Midbrain (tissue), 1 donor: ENCODE data around the gene KRTAP12-2.
"Not testable (repeated sequence)": the region's sequence is repeated elsewhere in the genome, so short reads cannot be mapped to it uniquely, and the experiment has no call there.

Experiments used
- DNase-seq: peaks from one replicate; lab custom pipeline; 2025; lab: John Stamatoyannopoulos, UW

The KRTAP12-2 gene

DNA sequence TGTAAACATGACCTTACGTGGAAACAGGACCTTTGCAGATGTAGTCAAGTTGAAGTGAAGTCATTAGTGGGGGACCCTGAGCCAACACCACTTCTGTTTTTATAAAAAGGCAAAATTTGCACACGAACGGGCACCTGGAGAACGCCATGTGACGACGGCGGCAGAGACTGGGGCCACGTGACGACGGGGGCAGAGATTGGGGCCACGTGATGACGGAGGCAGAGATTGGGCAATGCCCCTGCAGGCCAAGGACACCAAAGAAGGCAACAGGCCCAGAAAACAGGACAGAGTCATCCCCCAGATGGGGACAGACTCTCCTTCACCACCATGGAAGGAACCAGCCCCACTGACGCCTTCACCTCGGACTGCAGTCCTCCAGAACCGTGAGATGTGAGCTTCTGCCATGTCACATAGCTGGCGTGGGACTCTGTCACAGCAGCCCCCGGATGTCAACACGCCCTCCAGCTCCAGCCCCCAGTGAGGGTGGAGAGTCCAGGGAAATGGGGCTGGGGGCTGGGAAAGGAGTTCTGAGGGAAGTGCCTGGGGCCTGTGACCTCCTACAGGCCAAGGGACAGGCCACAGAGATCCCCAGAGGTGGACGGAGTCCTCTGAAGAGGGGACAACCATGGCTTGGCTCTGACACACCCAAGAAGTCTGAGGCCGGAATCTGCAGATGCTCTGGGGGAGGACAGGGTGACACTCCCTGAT is 16.3 kb downstream of the KRTAP12-2 start:
- no peak for DNase-seq

DNA sequence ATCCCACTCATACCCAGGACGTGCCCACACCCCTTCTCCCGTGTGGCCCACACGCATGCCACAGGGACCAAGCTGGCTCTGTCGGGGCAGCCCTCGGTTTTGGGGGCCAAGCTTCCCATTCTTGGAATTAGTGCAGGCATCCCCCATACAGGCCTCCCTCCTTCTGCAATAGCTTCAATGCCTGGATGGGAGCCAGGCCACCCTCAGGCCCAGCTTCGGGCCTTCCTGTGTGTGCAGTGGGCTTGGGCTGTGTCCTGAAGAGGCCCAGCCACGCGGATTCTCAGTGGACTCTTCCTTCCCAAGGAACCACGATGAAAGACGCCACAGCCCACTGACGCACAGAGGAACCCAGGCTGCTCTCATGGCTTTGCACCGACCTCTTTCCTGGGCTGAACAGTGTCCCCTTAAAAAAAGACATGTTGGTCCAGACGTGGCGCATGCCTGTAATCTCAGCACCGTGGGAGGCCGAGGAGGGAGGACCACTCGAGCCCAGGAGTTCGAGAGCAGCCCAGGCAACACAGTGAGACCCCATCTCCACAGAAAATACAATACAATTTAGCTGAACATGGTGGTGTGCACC is 17.1 kb downstream of the KRTAP12-2 start:
- no peak for DNase-seq

DNA sequence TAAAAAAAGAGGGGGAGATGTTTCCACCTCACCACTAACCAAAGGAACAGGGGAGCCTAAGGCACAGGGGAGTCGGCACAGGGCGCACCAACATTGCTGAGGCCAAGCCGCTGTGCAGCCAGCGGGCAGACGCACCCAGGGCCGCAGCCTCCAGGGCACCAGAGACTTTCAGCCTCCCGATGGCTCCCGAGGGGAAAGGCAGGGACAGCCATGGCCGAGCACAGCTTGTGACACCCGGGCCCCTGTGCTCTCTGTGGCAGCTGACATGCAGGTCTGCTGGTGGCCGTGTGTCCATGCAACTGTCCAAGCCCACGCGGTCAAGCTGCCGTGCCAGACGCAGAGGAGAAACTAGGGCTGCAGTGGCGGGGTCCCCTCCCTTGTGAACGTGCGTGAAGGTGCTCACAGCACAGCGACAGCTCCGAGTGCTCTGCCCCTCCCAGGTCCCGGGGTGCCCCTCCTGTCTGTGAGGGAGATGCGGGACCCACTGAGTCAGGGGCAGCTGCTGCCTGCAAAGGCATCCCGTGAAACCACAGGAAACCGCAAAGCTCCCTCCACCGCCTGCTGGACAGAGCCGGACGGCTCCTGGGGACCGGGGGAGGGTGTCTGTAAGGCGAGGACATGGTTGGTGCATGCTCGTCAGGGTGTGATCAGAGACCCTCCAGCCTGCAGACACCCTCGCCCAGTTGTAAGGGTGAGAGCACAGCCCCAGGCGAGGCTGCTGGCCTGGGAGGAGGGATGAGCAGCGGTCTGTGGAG is 18.0 kb downstream of the KRTAP12-2 start:
- DNase-seq = no peak

DNA sequence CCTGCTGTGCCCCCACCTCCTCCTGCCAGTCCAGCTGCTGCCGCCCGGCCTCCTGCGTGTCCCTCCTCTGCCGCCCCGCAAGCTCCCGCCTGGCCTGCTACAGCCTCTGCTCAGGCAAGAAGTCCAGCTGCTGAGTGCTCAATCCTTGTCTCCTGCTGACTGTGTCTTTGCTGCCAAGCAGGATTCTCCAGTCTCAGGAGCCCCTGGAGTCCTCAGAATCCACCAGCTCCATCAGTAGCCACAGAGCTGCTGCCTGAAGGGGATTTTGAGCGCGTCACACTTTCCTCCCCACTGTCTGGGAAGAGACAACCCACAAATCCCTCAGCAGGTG is 19.5 kb downstream of the KRTAP12-2 start:
- DNase-seq = no peak

DNA sequence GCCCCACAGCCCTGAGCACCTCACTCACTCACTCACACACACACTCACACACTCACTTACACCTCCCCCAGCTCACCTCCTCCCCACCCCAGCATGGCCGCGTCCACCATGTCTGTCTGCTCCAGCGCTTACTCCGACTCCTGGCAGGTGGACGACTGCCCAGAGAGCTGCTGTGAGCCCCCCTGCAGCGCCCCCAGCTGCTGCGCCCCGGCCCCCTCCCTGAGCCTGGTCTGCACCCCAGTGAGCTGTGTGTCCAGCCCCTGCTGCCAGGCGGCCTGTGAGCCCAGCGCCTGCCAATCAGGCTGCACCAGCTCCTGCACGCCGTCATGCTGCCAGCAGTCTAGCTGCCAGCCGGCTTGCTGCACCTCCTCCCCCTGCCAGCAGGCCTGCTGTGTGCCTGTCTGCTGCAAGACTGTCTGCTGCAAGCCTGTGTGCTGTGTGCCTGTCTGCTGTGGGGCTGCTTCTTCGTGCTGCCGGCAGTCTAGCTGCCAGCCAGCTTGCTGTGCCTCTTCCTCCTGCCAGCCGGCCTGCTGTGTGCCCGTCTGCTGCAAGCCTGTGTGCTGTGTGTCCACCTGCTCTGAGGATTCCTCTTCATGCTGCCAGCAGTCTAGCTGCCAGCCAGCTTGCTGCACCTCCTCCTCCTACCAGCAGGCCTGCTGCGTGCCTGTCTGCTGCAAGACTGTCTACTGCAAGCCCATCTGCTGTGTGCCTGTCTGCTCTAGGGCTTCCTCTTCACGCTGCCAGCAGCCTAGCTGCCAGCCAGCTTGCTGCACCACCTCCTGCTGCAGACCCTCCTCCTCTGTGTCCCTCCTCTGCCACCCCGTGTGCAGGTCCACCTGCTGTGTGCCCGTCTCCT is 20.1 kb downstream of the KRTAP12-2 start, which contains the start of gene KRTAP10-11:
KRTAP10-11 (plus strand) TSS at position 49 of the 856 bp plus-strand sequence; CDS start at position 94, 45 bp downstream.
- not testable (repeated sequence) for DNase-seq

DNA sequence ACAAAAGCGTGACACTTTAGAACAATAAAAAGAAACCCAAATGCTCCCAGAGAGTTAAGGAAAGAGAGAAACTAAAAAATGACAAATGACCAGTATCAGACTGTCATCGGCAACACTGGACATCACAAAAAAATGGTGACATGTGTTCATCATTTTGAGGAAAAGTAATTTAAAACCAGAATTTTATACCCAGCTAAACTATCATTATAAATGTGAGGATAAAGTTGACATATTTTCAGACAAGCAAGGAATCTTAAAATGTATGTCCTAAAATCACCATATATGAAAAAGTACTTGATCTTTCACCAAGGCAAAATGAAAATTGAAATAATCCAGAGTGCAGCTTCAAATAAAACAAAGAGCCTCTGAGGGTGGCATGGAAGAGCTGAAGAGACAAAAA is 21.8 kb downstream of the KRTAP12-2 start:
- DNase-seq = no peak

DNA sequence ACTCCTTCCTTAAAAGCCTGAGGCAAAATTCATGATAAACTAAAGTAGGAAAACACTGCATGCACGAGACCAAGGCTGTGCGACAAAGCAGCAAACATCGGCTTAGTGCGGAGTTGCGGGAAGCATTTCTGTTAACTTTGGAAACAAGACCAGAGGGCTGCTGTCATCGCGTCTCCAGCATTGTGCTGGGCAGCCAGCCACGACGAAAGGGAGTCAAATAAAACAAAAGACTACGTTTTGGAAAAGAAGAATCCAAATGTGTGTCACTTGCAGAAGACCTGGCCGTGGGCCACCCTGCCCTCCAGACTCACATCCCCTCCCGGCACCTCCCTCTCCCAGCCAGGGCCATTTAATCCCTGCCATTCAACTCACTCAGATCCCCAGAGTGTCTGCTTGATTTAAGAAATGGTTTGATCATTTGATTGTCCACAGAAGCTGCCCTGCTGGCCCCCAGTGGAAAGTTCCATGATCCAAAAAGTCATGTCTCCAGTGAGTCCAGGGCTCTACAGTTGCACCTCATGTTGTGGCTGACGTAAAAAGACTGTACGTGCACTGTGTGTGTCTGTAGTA is 22.9 kb downstream of the KRTAP12-2 start:
- no peak for DNase-seq

DNA sequence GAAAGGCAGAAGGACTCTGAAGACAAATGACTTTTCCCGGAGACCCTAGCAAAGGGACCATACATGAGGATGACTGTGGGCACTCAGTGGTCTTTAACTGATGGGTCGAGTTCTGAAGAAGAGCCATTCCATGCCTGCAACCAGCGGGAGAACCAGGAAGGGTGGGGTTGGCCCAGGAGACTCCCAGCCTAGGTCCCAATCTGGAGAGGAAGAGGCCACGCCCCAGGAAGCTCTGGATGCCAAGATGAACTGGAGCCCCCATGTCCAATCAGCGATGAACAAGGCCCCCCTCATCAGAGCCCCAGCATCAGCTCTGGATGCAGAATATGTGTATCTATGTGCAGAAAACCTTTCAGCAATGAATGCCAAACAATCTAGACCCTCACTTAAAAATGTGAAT is 26.0 kb downstream of the KRTAP12-2 start:
- no peak for DNase-seq

DNA sequence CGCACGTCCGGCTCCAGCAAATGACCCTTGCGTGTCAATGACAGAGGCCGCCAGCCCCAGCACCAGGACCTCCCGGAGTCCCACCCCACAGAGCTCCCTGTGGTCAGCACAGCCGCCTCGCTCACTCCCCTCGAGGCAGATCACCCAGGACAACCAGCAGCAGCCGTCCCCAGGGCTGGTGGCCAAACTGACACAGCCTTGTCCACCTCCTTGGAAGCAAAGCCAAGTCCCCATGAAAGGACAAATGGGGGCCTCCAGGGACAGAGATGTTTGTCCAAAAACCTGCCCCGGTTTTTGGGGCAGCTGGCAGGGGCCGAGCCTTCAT is 27.4 kb downstream of the KRTAP12-2 start:
- no peak for DNase-seq

DNA sequence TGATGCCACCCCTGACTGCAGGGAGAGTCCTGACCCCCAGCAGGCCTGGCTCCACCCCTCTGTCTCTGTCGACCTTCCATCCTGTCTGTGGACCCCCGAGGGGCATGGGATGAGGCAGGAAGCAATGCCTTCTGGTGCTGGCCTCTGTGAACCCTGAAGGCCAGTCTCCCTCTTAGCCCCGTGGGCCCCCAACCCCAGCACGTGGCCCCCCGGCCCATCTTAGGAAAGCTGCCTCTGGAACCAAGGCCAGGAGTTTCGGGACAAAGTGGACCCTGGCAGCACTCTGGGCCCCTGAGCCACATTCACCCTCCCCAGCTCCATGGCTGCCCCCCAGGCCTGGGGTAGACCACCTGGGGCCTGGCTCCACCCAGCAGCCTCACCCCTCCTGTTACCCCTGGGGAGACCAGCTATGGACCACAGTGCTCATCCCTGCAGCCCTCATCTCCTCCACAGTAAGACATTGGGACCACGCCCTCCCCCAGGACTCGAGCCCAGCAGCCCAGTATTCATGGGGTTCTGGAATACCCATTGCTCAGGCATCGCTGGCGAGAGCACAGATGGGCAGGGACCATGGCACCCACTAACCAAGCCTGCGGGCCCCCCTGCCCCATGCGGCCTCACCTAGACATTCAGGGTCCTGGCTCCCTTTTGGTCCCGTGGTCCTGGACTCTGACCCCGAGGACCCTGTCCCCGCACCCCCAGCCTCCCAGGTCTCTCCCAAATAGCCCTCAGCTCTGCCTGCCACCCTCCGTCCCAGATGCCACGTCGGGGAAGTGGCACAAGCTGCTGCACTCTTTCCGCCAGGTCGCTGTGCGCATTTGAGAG is 28.0 kb downstream of the KRTAP12-2 start:
- not testable (repeated sequence) for DNase-seq

DNA sequence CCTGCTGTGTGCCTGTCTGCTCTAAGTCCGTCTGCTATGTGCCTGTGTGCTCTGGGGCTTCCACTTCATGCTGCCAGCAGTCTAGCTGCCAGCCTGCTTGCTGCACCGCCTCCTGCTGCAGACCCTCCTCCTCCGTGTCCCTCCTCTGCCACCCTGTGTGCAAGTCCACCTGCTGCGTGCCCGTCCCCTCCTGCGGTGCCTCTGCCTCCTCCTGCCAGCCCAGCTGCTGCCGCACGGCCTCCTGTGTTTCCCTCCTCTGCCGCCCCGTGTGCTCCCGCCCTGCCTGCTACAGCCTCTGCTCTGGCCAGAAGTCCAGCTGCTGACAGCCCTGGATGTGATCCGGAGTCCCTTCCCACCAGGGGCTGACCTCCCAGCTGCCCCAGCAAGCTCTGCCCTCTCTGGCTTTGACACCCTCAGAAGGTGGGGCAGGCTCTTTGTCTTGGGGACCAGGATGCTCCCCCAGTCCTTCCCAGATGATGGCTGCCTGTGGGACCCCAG is 28.8 kb downstream of the KRTAP12-2 start:
- not testable (repeated sequence) for DNase-seq

DNA sequence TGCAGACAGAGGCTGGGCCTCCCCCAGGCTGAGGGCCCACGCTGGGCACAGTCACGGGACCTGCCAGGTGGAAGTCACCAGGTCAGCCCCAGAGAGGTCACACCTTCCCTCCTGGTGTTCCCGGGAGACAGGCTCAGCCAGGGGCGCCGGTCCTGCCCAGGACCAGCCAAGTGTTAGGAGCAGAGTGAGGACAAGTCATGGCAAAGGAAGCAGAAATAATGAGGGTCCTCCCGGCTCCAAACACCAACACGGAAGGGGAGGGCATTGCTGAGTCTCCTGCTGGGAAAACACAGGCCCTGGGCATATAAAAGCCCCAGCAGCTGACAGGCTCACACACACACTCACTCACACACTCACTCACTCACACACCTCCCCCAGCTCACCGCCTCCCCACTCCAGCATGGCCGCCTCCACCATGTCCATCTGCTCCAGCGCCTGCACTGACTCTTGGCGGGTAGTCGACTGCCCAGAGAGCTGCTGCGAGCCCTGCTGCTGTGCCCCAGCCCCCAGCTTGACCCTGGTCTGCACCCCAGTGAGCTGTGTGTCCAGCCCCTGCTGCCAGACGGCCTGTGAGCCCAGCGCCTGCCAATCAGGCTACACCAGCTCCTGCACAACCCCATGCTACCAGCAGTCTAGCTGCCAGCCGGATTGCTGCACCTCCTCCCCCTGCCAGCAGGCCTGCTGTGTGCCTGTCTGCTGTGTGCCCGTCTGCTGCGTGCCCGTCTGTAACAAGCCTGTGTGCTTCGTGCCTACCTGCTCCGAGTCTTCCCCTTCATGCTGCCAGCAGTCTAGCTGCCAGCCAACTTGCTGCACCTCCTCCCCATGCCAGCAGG is 29.5 kb downstream of the KRTAP12-2 start, which contains the start of gene KRTAP10-10:
KRTAP10-10 (plus strand) TSS at position 339 of the 833 bp plus-strand sequence; CDS start at position 401, 62 bp downstream.
- DNase-seq = no peak

DNA sequence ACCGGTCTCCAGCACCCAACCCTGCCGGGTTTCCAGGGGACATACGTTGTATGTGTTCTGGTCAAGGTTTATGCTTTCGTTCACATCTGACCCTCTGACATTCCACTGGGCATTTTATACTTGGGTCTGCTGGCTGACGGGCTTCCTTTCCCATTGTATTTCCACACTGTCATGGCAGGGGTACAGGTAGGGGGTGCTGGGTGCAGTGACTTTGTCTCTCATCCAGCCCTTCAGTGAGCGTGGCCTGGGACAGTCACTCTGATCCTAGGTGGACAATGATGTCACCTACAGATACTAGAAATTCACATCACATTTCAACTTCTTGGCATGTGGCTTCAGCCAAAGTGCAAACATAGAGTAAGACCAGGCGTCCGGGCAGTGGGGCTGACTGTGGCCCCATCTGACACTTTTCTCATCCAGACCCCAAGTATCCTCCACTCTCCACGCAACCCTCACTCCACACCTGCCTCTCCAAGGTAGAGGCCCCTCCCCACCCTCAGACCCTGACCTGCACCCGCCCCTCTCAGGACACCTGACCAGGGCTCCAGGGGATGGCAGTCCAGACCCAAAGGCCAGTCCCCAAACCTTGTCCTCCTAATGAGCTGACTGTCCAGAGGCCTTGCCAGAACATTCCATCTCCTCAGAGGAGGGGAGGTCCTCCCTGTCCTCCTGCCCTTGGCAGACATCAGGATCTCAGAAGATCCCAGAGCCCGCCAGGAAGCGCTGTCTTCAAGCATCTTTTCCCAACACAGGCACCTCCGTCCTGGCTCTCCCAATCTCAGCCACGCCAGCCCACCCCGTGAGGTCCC is 30.3 kb downstream of the KRTAP12-2 start:
- DNase-seq = no peak

DNA sequence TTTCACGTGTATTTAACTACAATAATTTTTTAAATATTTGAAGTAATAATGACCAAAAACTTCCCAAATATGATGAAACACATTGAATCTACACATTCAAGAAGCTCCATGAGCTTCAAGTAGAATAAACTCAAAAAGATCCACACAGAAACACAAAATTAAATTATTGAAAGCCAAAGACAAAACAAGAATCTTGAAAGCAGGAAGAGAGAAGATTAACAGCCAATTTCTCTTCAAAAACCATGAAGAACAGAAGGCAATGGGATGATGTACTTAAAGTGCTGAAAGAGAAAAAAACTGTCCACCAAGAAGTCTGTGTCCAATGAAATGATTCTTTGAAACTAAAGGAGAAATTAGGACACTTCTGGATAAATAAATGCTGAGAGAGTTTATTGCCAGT is 34.7 kb downstream of the KRTAP12-2 start:
- no peak for DNase-seq

DNA sequence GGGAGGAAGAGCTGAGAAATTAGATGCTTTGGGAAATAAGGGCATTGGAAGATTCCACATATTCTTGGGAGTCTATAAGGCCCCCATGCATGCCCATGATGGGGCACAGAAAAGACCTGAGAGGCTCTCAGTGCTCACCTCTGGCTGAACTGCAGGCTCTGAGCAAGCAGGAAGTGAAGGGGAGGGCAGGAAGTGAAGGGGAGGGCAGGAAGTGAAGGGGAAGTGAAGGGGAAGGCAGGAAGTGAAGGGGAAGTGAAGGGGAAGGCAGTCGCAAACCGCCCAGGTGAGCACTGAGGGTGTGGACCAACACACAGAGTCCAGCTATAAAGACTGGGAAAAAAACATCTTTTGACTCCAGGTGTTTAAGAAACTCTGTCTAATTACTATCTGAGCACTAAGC is 36.3 kb downstream of the KRTAP12-2 start:
- DNase-seq = no peak

DNA sequence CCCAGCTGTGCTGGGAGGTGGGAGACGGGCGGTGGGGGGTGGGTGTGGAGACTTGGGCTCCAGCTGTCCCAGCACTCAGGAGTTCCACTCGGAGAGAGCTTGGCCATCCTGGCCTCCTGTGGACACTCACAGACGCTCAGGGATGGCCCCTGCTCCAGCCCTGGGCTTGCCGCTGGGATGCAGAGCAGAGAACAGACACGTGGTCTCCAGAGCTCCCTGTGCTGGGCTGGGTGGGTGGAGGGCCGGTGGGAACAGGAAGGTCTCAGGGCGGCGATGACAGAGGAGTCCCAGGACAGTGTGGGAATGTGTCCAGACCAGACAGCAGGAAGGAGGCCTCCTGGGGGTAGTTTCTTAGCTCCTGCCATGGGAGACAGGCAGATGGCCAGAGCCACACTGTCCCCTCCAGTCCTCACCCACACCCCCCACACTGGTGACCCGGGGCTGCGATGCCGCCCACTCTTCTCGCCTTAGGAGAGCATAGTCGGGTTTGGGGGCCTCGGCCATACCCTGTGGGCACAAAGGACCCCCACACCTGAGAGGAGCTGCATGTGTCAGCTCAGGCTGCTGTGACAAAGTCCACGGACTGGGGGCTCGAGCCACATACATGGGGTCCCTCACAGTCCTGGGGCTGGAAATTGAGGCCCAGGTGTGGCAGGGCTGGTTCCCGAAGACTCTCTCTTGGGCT is 37.9 kb downstream of the KRTAP12-2 start:
- DNase-seq = no peak

DNA sequence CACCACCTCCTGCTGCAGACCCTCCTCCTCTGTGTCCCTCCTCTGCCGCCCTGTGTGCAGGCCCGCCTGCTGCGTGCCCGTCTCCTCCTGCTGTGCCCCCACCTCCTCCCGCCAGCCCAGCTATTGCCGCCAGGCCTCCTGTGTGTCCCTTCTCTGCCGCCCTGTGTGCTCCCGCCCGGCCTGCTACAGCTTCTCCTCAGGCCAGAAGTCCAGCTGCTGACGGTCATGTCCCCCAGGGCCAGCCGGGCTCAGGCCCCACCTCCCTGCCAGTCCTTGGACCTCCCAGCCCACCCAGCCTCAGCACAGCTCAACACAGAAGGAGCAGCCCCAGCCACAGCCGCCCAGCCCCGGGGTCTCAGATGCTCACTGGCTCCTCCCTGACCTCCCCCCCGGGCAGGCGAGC is 38.9 kb downstream of the KRTAP12-2 start:
- DNase-seq = not testable (repeated sequence)

DNA sequence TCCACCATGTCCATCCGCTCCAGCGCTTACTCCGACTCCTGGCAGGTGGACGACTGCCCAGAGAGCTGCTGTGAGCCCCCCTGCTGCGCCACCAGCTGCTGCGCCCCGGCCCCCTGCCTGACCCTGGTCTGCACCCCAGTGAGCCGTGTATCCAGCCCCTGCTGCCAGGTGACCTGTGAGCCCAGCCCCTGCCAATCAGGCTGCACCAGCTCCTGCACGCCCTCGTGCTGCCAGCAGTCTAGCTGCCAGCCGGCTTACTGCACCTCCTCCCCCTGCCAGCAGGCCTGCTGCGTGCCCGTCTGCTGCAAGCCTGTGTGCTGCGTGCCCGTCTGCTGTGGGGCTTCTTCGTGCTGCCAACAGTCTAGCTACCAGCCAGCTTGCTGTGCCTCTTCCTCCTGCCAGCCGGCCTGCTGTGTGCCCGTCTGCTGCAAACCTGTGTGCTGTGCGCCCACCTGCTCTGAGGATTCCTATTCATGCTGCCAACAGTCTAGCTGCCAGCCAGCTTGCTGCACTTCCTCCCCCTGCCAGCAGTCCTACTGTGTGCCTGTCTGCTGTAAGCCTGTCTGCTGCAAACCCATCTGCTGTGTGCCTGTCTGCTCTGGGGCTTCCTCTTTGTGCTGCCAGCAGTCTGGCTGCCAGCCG is 39.4 kb downstream of the KRTAP12-2 start:
- DNase-seq = not testable (repeated sequence)
